ENCODE measurements around the gene ZBTB7A. TPM values are rescaled to one million over a fixed set of nuclear protein-coding genes. Genes with fewer than 3 reads are reported as not detected.
A peak's percentile ranks its signal among the peaks of the same experiment; 100 is the strongest.

The ZBTB7A gene
- 31.2 TPM for total RNA-seq

- peak; percentile 50 to 94 (median 90) for DNase-seq (ENCODE audit: low read depth in 2 of 3, low spot score in 2 of 3)
These were observed at the start of gene ZBTB7A for GRCh38 chr19:4066682-4067395. Gene ZBTB7A (minus strand): TSS chr19:4066899. CDS start chr19:4055232, 11,667 bp downstream.

- DNase-seq (ENCODE audit: low read depth in 2 of 3, low spot score in 2 of 3) = no peak
These were observed 49.2 kb upstream of the ZBTB7A start for GRCh38 chr19:4115818-4116385.

GRCh38 chr19:4115050-4115817 is 48.5 kb upstream of the ZBTB7A start:
- DNase-seq (ENCODE audit: low read depth in 2 of 3, low spot score in 2 of 3) = peak in 1 of 3 donors; percentile 36

- DNase-seq (ENCODE audit: low read depth in 2 of 3, low spot score in 2 of 3) = no peak
These were observed 47.5 kb upstream of the ZBTB7A start for GRCh38 chr19:4114181-4114580.

- DNase-seq (ENCODE audit: low read depth in 2 of 3, low spot score in 2 of 3) = no peak
These were observed 46.8 kb upstream of the ZBTB7A start for GRCh38 chr19:4113398-4114088.

GRCh38 chr19:4112367-4112766 is 45.7 kb upstream of the ZBTB7A start:
- DNase-seq (ENCODE audit: low read depth in 2 of 3, low spot score in 2 of 3) = no peak

GRCh38 chr19:4109626-4109945 is 42.9 kb upstream of the ZBTB7A start:
- DNase-seq (ENCODE audit: low read depth in 2 of 3, low spot score in 2 of 3) = no peak

GRCh38 chr19:4108767-4109625 is 42.3 kb upstream of the ZBTB7A start:
- peak in 2 of 3 donors; percentile 87 to 93 for DNase-seq (ENCODE audit: low read depth in 2 of 3, low spot score in 2 of 3)

GRCh38 chr19:4103080-4103433 is 36.4 kb upstream of the ZBTB7A start:
- no peak for DNase-seq (ENCODE audit: low read depth in 2 of 3, low spot score in 2 of 3)

- no peak for DNase-seq (ENCODE audit: low read depth in 2 of 3, low spot score in 2 of 3)
These were observed 35.8 kb upstream of the ZBTB7A start for GRCh38 chr19:4102339-4103079.

- DNase-seq (ENCODE audit: low read depth in 2 of 3, low spot score in 2 of 3) = no peak
These were observed 34.7 kb upstream of the ZBTB7A start for GRCh38 chr19:4101496-4101770.

GRCh38 chr19:4100647-4101495 is 34.2 kb upstream of the ZBTB7A start:
- no peak for DNase-seq (ENCODE audit: low read depth in 2 of 3, low spot score in 2 of 3)

GRCh38 chr19:4099041-4099764 is 32.5 kb upstream of the ZBTB7A start:
- DNase-seq (ENCODE audit: low read depth in 2 of 3, low spot score in 2 of 3) = no peak

GRCh38 chr19:4098493-4098892 is 31.8 kb upstream of the ZBTB7A start:
- no peak for DNase-seq (ENCODE audit: low read depth in 2 of 3, low spot score in 2 of 3)

GRCh38 chr19:4097501-4097900 is 30.8 kb upstream of the ZBTB7A start:
- DNase-seq (ENCODE audit: low read depth in 2 of 3, low spot score in 2 of 3) = no peak

- DNase-seq (ENCODE audit: low read depth in 2 of 3, low spot score in 2 of 3) = no peak
These were observed 29.6 kb upstream of the ZBTB7A start for GRCh38 chr19:4096049-4096892.

GRCh38 chr19:4095488-4095844 is 28.8 kb upstream of the ZBTB7A start:
- no peak for DNase-seq (ENCODE audit: low read depth in 2 of 3, low spot score in 2 of 3)
